Testis (tissue), 2 donors: ENCODE measurements around the gene FBLN5.

Experiments used
- CTCF ChIP-seq, 3 experiments: fragments of 450-650 bp in 2 of 3; fragments of 200-600 bp in 1 of 3; sonication (generic) in 1 of 3; IDR thresholded peaks; one replicate each; pipeline ENCODE4 v1.5.1; 2016 to 2019; ENCODE audit warnings: antibody characterized with exemption in 3 of 3, mild to moderate bottlenecking in 2 of 3, moderate library complexity in 1 of 3
- POLR2A ChIP-seq: fragments of 450-650 bp; IDR thresholded peaks from one replicate; pipeline ENCODE4 v1.6.1; 2017; ENCODE audit warnings: antibody characterized with exemption, mild to moderate bottlenecking, moderate library complexity

DNA sequence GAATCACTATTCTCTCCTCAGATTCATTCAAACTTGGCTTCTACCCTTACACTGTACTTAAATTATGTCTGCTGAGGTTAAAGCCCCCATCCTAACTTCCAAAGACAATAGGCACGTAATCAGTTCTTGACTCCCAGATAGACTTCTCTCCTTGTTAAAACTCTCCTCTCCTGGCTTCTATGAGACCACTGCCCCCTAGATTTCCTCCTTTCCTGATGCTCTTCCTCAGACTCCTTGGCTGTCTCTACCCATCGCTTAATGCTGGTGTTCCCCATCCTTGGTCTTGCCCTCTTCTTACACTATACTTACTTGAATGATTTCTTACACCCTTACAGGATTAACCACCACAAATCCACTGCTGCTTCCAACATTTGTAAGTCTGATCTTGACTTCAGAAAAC is 112.9 kb downstream of the FBLN5 start:
- TF ChIP-seq POLR2A (no peak), CTCF (IDR thresholded peaks at IDR 0.05) (no peak)
